Amniotic epithelial cell (primary cell): Measurements from ENCODE around the gene EDDM13.
"Not testable (repeated sequence)": the region's sequence is repeated elsewhere in the genome, so short reads cannot be mapped to it uniquely, and the experiment has no call there.

ENCODE experiments used
- DNase-seq: peaks from one replicate; pipeline ENCODE4 v3.0.0-alpha.2; 2010; ENCODE audit warnings: low read depth

Gene EDDM13

DNA sequence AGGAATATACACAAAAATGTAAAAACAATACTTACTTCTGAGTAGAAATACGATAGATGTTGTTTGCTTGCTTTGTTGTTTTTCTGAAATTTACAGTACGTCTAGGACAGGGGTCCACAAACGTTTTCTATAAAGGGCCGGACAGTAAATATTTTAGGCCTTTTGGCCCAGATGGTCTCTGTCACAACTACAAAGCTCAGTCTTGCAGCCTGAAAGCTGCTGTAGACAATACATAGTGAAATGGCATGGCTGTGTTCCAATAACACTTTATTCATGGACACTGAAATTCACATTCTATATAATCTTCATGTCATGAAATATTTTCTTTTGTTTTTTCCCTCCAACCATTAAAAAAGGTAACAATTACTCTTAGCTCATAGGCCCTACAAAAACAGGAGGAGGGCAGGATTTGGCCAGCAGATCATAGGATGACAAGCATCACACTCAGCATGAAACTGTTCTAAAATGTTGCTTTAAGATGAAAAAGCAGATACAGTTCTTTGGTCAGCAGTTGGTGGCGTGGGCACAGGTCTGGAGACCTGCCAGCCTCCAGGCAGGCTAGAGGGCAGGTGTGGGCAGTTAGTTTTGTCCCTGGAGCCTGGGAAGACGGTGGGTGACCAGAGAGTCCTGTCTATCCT lies at the start of gene EDDM13:
EDDM13 (plus strand) TSS at position 588 of the 638 bp plus-strand sequence. CDS start 87 bp downstream, outside the sequence.
- no peak for DNase-seq

DNA sequence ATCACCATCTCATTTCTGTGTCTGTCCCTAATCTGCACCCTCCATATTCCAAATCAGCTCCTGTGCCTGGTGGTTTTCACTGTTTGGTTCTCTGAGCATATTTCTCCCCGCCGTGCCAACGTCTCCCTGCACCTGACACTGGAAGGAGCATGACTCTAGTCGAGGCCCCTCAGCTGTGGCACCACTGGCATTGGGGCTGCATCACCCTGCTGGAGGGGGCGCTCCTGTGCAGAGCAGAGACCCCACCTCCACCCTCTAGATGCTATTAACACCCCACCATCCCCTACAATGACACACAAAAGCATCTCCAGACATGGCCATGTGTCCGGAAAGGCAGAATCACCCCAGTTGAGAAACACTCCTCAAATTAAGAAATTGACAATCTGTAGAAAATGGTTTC lies 49.6 kb upstream of the EDDM13 start:
- no peak for DNase-seq

DNA sequence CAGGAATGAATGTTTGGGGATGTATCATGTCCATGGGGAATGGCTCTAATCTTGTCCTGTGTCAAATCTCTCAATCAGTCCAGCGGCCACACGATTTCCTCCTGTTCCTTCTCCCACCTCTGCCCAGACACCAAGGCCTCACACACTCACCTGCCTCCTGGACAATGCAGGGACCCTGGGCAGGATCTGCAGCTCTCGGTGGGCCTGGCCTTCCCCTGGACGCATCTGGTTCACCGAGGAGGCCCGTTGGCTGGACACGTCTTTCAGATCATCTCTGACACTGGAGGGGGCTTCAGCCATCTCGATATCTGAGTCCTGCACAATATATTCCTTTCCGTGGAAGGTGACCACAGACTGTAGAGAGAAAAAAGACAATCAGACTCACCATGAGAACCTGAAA lies 49.1 kb upstream of the EDDM13 start:
- DNase-seq = no peak

- no peak for DNase-seq
These were observed 27.3 kb upstream of the EDDM13 start for GRCh38 chr19:56245121-56245740.

GRCh38 chr19:56245764-56246163 lies 26.8 kb upstream of the EDDM13 start:
- DNase-seq = not testable (repeated sequence)

DNA sequence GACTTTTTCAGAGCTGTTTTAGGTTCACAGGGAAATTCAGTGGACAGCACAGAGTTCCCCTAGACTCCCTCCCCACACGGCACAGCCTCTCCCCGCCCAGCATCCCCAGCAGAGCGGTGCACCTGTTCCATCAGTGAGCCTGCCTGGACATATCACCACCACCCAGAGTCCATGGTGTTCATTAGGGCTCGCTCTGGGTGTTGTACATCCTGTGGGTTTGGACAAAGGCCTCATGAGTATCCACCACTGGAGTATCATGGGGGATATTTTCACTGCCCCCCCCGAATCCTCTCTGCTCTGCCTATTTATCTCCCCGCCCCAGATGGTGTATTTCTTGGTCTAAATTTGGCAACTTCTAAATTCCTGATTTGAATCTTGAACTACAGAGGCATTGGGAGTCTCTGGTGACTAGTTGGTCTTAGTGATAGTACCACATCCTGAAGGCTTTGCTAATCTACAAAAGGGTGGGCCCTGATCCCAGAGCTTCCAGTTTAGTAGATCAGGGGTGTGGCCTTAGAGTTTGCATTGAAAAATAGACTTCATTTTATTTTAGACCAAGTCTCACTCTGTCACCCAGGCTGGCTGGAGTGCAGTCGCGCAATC lies 23.7 kb upstream of the EDDM13 start:
- not testable (repeated sequence) for DNase-seq

- DNase-seq = peak; percentile 76
These were observed 19.7 kb upstream of the EDDM13 start for GRCh38 chr19:56252699-56253422.

DNA sequence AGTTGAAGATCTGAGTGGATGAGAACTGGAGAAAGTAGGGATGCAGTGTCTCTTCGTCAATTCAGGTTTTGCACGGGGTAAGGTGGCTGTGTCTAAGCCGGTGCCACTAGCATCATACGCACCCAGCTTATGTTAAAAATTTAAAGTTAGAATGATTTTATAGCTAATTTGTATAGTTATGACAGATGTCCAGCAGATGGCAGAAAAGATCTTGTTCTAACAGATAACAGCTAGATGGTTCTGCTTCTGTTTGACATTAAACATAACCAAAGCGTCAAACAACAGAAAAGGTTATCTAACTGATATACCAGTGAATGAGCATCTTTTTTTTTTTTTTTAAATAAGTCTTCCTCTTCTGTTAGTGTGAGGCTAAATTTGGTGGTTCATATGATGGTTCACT lies 18.8 kb upstream of the EDDM13 start:
- peak; percentile 69 for DNase-seq

- no peak for DNase-seq
These were observed 14.3 kb upstream of the EDDM13 start for GRCh38 chr19:56258272-56258671.

- no peak for DNase-seq
These were observed 11.4 kb upstream of the EDDM13 start for GRCh38 chr19:56261145-56261544.

DNA sequence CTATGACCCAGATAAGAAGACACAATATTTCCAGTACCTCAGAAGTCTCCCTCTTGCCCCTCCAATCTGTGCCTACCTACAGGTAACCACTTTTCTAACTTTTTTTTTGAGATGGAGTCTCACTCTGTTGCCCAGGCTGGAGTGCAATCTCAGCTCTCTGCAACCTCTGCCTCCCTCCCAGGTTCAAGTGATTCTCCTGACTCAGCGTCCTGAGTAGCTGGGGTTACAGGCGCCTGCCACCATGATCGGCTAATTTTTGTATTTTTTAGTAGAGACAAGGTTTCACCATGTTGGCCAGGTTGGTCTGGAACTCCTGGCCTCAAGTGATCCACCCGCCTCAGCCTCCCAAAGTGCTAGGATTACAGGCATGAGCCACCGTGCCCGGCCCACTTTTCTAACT lies 10.6 kb upstream of the EDDM13 start:
- not testable (repeated sequence) for DNase-seq

GRCh38 chr19:56263319-56263718 lies 9.2 kb upstream of the EDDM13 start:
- no peak for DNase-seq

DNA sequence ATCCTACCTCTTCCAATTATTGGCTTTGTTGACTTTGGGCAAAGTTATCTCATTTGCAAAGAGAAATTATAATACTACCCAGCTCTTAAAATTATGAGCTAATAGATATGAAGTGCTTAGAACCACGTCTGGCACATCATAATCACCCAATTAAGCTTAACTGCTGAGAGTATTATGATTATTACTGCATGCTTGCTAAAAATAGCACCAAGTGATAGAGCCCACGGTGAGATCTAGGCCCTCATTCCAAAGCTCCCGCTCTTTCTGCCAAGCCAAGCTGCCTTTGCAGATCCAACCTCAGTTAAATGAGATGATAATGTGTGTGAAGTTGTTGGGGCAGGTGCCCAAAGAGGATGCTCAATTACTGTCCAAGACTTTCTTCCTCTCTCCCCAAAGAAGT lies 6.5 kb upstream of the EDDM13 start:
- DNase-seq = no peak

DNA sequence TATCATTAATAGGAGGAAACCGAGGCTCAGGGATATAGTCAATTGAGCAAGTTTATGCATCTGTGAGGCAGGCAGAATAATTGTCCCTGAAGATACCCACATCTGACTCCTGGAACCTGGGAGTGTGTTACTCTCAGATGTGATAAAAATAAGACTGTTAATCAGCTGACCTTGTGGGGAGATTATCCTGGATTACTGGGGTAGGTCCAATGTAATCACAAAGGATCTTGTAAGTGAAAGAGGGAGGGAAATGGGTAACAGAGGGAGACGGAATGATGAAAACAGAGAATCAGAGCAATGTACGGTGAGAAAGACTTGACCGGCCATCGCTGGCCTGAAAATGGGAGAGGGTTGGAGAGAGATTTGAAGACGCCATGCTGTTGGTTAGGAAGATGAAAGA lies 3.2 kb upstream of the EDDM13 start:
- no peak for DNase-seq

DNA sequence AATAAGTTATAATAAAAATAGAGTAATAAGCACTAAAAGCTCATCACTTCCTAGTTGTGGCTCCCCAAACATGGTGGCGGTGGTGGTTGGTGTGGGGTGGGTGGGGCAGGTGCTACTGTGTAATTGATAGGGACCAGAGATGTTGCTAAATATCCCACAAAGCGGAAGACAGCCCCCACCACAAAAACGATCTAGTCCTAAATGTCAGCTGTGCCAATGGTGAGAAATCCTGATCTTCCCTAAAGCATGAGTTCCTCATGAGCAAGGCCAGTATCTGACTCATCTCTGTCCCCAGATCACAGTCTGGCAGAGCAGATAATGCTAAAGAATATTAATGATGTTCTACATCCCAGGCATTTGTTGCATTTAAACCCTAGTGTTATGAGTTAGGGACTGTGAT lies 1.9 kb upstream of the EDDM13 start:
- no peak for DNase-seq

DNA sequence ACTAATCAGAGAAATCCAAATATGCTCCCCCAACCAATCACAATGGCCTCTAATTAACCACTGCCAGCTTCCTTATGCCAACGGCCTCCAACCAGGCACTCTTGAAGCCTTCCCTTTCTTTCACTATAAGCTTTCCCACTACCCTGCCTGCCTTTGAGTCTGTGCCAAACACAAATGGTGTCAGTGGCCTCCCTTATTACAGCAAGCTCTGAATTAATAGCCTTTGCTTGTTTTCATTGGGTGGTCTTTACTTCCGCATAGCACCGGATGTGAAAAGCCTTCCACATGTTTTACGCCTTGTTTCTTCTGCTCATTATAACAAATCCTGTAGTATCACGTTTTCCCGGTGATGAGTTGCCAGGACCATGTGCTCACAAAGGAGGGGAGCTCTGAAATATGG lies 1.4 kb upstream of the EDDM13 start:
- no peak for DNase-seq

GRCh38 chr19:56273563-56274117 lies 1.1 kb downstream of the EDDM13 start:
- DNase-seq = peak; percentile 4

DNA sequence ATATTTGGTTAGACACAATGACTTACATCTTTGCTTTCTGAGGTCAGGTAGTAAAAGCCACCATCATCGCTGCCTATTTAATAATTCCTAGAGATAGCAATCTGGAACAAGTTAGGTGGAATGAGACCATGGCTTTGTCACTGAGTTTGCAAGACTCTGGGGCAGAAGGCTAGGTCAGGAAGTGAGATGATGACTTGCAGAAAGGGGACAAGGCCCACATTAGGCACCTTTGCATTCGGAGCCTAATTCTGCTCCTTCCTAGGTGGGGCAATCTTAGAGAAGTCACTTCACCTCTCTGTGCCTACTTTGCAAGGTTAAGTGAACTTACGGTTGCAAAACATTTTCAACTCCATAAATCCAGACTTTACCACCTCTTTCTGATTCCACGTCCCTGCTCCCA lies 10.3 kb downstream of the EDDM13 start:
- DNase-seq = no peak

DNA sequence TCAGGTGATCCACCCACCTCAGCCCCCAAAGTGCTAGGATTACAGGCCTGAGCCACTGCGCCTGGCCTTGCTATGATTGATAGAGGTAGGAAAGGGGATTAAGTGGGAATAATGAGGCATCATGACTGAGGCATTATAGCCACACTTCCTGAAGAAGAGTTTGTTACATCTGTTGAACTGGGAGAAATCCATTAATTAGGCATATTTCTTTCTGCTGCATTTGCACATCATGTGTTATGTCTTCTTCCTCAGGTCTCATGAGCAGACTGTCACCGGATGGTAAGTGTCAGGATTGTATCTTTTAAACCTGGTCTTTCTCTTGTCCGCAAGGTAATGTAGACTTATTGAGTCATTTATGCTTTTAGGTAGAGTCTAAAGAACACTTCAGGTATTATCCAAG lies 12.2 kb downstream of the EDDM13 start:
- DNase-seq = no peak

DNA sequence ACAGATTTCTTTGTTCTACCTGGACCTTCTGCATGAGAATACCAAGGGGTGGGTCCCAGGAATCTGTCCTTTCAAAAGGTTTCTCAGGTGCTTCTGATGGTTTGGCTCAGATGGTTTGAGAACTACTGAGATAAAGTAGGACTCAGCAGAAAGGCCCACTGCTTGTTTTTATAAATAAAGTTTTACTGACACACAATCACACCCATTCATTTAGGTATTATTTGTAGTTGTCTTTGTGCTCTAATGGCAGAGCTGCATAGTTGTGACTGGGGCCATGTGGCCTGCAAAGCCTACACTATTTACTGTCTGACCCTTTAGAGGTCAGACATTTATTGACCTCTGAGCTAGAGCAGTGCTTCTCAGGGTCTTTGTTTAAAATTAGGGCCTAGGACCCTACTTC lies 17.6 kb downstream of the EDDM13 start:
- no peak for DNase-seq

- peak; percentile 16 for DNase-seq
These were observed 19.3 kb downstream of the EDDM13 start for GRCh38 chr19:56291867-56292266.

DNA sequence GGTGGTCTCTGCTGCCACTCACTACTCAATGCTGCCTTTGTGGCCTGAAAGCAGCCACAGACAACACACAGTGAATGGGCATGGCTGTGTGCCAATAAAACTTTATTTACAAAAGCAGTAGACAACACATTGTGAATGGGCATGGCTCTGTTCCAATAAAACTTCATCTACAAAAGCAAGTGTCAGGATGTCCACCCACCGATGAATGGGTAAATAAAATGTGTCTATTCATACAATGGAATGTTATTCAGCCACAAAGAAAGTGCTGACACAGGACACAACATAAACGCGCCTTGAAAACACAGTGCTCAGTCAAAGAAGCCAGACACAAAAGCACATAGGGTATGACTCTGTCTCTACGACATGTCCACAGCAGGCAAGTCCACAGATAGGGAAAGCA lies 22.0 kb downstream of the EDDM13 start:
- DNase-seq = peak; percentile 22
